Stomach smooth muscle (tissue), 2 donors: ENCODE measurements around the gene AMFR.
A peak's percentile ranks its signal among the peaks of the same experiment; 100 is the strongest.

Experiments used
- H3K27ac ChIP-seq: one replicate; pipeline ENCODE4 v1.7.0; 2013; ENCODE audit warnings: mild to moderate bottlenecking, low read length, inconsistent platforms
- H3K27me3 ChIP-seq, 2 donors: one replicate each; pipeline ENCODE4 v1.7.0; 2013; ENCODE audit warnings: low read length in 2 of 2; ENCODE audit not compliant: insufficient read depth in 2 of 2, control insufficient read depth in 1 of 2
- H3K36me3 ChIP-seq, 2 donors: one replicate each; pipeline ENCODE4 v1.7.0; 2013; ENCODE audit warnings: low read length in 2 of 2; ENCODE audit not compliant: control insufficient read depth in 2 of 2, insufficient read depth in 2 of 2
- H3K4me1 ChIP-seq: one replicate; pipeline ENCODE4 v1.7.0; 2013; ENCODE audit warnings: low read length; ENCODE audit not compliant: control insufficient read depth, insufficient read depth
- H3K4me3 ChIP-seq, 2 donors: one replicate each; pipeline ENCODE4 v1.7.0; 2013; ENCODE audit warnings: low read length in 2 of 2
- H3K9ac ChIP-seq, 2 donors: one replicate each; pipeline ENCODE4 v1.7.0; 2013; ENCODE audit warnings: low read length in 2 of 2, mild to moderate bottlenecking in 1 of 2
- H3K9me3 ChIP-seq, 2 donors: one replicate each; pipeline ENCODE4 v1.7.0; 2013; ENCODE audit warnings: low read length in 2 of 2; ENCODE audit not compliant: control insufficient read depth in 2 of 2
- donor health status: healthy.
- donor health status: Pancreatic carcinoma.

The AMFR gene

GRCh38 chr16:56318827-56319140, 106.6 kb downstream of the AMFR start:
- Histone ChIP-seq H3K27me3 (no peaks in the 10 kb centered on the region), H3K9me3 (no peaks in the 10 kb centered on the region), H3K27ac (no peak overlapping the region), H3K4me1 (peaks cover 8% of the 10 kb centered on the region), H3K4me3 (no peak overlapping the region), H3K9ac (no peak overlapping the region), H3K36me3 (no peaks in the 10 kb centered on the region)

GRCh38 chr16:56317998-56318826, 107.1 kb downstream of the AMFR start:
- H3K36me3 ChIP-seq = no peaks in the 10 kb centered on the region
- peak overlapping the region; percentile 31 for H3K27ac ChIP-seq
- H3K9me3 ChIP-seq = no peaks in the 10 kb centered on the region
- no peaks in the 10 kb centered on the region for H3K27me3 ChIP-seq
- peaks cover 8% of the 10 kb centered on the region for H3K4me1 ChIP-seq
- H3K9ac ChIP-seq = peak overlapping the region; percentile 51 to 64
- peak overlapping the region; percentile 54 to 67 for H3K4me3 ChIP-seq

- Histone ChIP-seq H3K9ac (no peak overlapping the region), H3K36me3 (no peaks in the 10 kb centered on the region), H3K4me3 (no peak overlapping the region), H3K9me3 (no peaks in the 10 kb centered on the region), H3K4me1 (peaks cover 8% of the 10 kb centered on the region), H3K27me3 (no peaks in the 10 kb centered on the region), H3K27ac (no peak overlapping the region)
Measured at GRCh38 chr16:56316545-56316944, 108.8 kb downstream of the AMFR start.

- no peak overlapping the region for H3K9ac ChIP-seq
- H3K27ac ChIP-seq = no peak overlapping the region
- H3K36me3 ChIP-seq = no peaks in the 10 kb centered on the region
- no peak overlapping the region for H3K4me3 ChIP-seq
- H3K27me3 ChIP-seq = no peaks in the 10 kb centered on the region
- H3K9me3 ChIP-seq = no peaks in the 10 kb centered on the region
- H3K4me1 ChIP-seq = peaks cover 8% of the 10 kb centered on the region
Measured at GRCh38 chr16:56315955-56316354, 109.4 kb downstream of the AMFR start.

GRCh38 chr16:56314244-56314850, 111.0 kb downstream of the AMFR start:
- no peak overlapping the region for H3K27ac ChIP-seq
- H3K27me3 ChIP-seq = no peaks in the 10 kb centered on the region
- H3K9ac ChIP-seq = no peak overlapping the region
- H3K9me3 ChIP-seq = no peaks in the 10 kb centered on the region
- peaks cover 8% of the 10 kb centered on the region for H3K4me1 ChIP-seq
- no peak overlapping the region for H3K4me3 ChIP-seq
- H3K36me3 ChIP-seq = peaks cover 0 to 2% of the 10 kb centered on the region in 2 donors

GRCh38 chr16:56312556-56312955, 112.8 kb downstream of the AMFR start:
- no peaks in the 10 kb centered on the region for H3K4me1 ChIP-seq
- peaks cover 0 to 2% of the 10 kb centered on the region in 2 donors for H3K36me3 ChIP-seq
- no peak overlapping the region for H3K4me3 ChIP-seq
- H3K9ac ChIP-seq = no peak overlapping the region
- no peaks in the 10 kb centered on the region for H3K9me3 ChIP-seq
- H3K27ac ChIP-seq = no peak overlapping the region
- H3K27me3 ChIP-seq = no peaks in the 10 kb centered on the region

GRCh38 chr16:56312028-56312300, 113.4 kb downstream of the AMFR start:
- Histone ChIP-seq H3K9me3 (no peaks in the 10 kb centered on the region), H3K4me1 (no peaks in the 10 kb centered on the region), H3K9ac (no peak overlapping the region), H3K27ac (no peak overlapping the region), H3K27me3 (no peaks in the 10 kb centered on the region), H3K36me3 (peaks cover 0 to 2% of the 10 kb centered on the region in 2 donors), H3K4me3 (no peak overlapping the region)
